A549 (cell line): ENCODE measurements around the gene CLTCL1.

Source experiments
- CBX2 ChIP-seq: fragments of 200-600 bp; sonication (generic); IDR thresholded peaks from 2 replicates; pipeline ENCODE4 v1.6.1; 2016; ENCODE audit warnings: low read depth, mild to moderate bottlenecking, borderline replicate concordance
- CHD2 ChIP-seq: fragments of 150-350 bp; IDR thresholded peaks from 2 replicates; pipeline ENCODE4 v1.6.1; 2014; ENCODE audit warnings: low read length; ENCODE audit not compliant: partially characterized antibody
- CTCF ChIP-seq: fragments of >200 bp; sonication (Bioruptor Twin); formaldehyde crosslinking; IDR thresholded peaks from 3 replicates; pipeline ENCODE4 v1.5.1; 2016
- GATA3 ChIP-seq: IDR thresholded peaks from 2 replicates; pipeline ENCODE4 v1.6.1; 2012; ENCODE audit warnings: borderline replicate concordance
- JUNB ChIP-seq: fragments of >200 bp; sonication (Bioruptor Twin); formaldehyde crosslinking; IDR thresholded peaks from 2 replicates; pipeline ENCODE4 v1.6.1; 2016
- MAX ChIP-seq: IDR thresholded peaks from 2 replicates; pipeline ENCODE4 v1.6.1; 2012
- NR3C1 ChIP-seq: fragments of >200 bp; sonication (Bioruptor Twin); formaldehyde crosslinking; IDR thresholded peaks from 3 replicates; pipeline ENCODE4 v1.6.1; 2017
- POLR2A ChIP-seq: IDR thresholded peaks from 2 replicates; pipeline ENCODE4 v1.6.1; 2012; ENCODE audit warnings: mild to moderate bottlenecking, low read length
- RAD21 ChIP-seq, 2 experiments: fragments of >200 bp in 1 of 2; sonication (Bioruptor Twin) in 1 of 2; formaldehyde crosslinking in 1 of 2; IDR thresholded peaks in 1 of 2; conservative IDR thresholded peaks in 1 of 2; 2 replicates in 1 of 2; 3 replicates in 1 of 2; pipeline ENCODE4 v1.6.1; 2012 to 2018; ENCODE audit warnings: inconsistent platforms in 1 of 2
- SMC3 ChIP-seq: fragments of >200 bp; sonication (Bioruptor Twin); formaldehyde crosslinking; IDR thresholded peaks from 3 replicates; pipeline ENCODE4 v1.6.1; 2018; ENCODE audit warnings: inconsistent platforms

GRCh38 chr22:19224557-19224956 is 67.0 kb downstream of the CLTCL1 start:
- TF ChIP-seq CTCF (no peak), POLR2A (no peak), CBX2 (no peak), NR3C1 (no peak), JUNB (no peak), MAX (no peak), CHD2 (no peak), GATA3 (no peak), RAD21 (conservative IDR thresholded peaks at IDR 0.05 in 1 of 2, IDR thresholded peaks at IDR 0.05 in 1 of 2) (no peak), SMC3 (no peak)
